ENCODE data around the gene PLAC9. TPM values are rescaled to one million over a fixed set of nuclear protein-coding genes. Genes with fewer than 3 reads are reported as not detected.

The PLAC9 gene
- total RNA-seq, 1 donor from 2014 or later: 0.82 TPM

DNA sequence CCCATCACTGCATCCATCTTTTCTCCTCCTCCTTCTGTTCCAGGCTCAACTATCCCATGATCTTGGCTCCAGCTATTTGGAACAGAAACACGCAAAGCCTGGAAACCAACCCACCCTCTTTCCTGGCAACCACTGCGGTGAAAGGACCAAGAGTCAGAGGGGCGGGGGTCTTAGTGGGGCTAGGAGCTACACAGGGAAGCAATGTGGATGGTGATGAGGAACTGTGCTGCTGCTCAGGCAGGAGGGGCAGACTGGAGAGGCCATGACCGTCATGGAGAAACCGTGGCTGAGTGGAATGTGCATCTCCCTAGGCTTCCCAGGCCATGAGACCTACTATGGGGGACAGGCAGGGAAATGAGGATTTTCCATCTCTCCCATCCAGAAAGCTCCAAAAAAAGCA lies 25.6 kb downstream of the PLAC9 start:
- DNase-seq (ENCODE audit: low spot score in 2 of 2) (no peak), FAIRE-seq (no peak)

DNA sequence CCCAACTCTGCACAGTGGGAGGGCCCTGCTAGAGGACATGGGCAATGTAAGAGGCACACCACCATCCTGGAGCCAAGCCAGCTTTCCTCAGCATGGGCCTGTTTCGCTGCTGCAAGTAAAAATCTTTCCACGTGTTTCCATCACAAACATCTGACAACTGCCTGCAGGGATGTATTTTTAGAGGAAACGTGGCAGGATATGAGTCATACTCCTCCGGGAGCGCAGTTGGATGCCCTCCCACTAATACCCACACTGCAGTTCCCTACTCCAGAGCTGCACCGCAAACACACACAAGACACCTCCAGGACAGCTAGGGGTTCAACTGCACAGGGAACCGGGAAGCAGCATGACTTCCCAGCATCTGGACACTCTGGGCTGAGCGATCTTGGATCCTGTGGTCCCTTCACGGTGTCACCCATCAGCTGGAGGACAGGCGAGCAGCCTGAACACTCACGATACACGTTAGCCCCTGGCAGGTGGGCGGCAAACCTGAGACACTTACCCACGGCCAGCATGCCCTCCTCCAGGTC lies 26.1 kb downstream of the PLAC9 start:
- DNase-seq (ENCODE audit: low spot score in 2 of 2) (peak in 1 of 2 donors; percentile 54), FAIRE-seq (no peak)

DNA sequence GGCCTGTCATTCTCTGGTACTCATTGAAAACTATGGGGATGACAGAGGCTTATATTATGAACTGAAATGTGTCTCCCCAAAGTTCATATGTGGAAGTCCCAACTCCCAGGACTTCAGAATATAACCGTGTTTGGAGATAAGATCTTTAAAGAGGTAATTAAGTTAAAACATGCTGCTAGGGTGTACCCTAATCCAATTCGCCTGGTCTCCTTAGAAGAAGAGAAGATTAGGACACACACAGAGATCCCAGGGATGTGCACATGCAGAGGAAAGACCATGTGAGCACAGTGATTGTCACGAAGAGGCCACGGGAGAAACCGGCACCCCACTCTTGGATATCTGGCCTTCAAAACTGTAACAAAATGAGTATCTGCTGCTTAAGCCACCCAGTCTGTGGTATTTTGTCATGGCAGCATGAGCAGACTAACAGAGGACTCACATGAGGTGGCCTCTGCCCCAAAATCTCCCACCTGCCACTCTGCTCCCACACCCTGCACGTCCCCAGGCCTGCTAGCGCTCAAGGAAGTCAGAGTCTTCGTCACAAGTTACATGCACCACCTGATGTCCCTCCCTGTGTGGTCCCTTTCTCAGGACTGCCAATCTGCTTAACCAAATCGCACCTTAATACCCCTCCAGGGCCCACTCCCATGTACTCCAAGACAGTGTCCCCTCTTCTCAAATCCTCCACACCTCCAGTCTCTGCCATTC lies 26.8 kb downstream of the PLAC9 start:
- no peak for DNase-seq (ENCODE audit: low spot score in 2 of 2)
- no peak for FAIRE-seq

DNA sequence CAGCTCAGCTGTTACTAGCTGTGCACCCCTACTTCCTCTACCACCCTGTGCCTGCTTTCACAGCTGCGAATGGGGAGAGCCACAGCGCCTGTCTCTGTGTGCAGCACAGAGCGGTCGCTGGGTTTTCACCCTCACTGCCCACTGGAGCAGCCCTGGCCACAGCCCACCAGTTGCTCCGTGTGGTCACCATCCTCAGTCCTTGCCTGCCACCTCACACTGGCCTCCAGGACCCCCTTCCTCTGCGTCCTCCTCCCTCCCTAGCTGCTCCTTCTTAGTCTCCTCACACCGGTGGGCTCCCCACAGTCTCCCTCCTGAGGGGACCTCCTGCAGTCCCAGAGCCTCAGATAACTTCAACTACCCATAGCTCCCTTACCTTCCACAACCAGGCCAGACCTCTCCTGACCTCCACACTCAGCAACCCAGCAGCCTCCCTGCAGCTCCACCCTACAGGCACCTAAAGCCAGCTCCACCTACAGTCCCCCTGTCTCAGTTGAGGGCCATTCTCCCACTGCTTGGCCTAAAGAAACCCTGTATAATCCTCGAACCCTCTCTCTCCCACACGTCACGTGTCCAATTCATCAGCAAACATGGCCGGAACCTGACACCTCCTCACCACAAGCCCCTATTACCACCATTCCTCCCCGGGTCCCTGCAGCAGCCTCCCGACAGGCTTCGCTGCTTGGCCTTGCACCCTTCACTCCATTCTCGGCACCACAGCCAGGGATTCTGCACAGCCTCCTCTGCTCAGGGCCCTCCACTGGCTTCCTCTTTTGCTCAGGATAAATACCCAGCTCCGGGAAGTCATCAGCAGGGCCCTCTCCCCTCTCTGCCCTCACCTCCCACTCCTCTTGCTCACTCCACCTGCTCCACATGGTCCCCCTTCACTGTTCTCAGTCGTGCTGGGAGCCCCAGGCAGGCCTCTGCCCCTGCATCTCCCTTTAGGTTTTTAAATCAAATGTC lies 28.1 kb downstream of the PLAC9 start:
- FAIRE-seq (no peak), DNase-seq (ENCODE audit: low spot score in 2 of 2) (no peak)

DNA sequence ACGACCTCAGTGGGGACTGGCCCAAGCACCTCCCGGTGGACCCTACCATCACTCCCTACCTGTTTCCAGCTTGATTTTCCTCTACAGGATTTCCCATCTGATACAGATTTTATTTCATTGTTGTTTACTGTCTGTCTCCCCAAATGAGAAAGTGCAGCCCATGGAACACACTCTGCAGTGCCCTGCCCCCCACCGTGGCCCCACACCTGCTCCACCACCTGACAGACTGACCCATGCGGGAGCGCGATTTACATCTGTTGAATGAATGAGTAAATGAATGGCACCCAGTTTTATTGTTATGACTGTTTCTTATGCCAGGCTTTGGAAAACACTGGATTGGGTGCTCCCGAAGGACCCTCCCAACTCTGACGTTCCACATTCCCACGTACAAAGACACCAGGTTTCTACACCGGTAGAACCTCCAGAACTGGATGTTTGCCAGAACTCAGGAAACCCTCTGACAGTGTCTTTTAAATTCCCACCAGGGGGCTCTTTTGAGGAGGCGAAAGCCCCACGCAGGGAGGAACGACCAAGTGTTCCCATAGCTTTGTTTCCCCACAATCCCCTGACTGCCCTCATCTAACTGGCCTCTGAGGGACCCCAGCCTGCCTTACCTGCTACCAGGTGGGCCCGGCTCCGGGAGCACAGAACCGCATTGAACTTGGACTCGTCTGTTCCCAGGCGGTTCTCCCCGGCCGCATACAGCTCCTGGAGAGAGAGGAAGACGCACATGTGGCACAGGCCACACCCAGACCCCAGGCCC lies 29.0 kb downstream of the PLAC9 start:
- no peak for FAIRE-seq
- DNase-seq (ENCODE audit: low spot score in 2 of 2): no peak

DNA sequence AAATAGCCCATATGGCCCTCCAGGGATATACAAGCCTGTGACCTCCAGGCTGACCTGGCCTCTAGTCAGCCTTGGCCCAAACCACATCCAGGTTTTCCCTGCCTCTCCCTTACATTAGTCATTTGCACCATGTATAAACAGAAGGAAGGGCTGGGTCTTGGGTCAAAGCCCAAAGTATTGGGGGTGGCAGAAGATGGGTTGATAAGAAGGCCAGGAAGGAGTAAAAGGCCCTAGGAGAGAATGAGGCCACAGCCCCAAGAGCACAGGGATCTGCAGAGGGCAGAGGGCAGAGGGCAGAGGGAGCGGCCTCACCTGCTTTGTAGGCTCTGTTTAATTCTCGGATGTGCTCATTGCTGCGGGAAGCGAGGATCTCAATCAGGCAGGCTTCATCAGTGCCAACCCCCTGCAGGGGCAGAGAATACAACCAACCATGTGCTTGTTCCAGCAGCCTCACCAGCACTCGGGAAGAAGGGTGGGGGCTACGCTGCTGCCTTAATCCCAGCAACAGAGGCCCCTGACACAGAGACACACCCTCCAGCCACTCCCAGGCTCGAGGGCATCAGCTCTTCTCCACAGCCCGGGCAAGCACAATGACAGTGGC lies 31.3 kb downstream of the PLAC9 start:
- FAIRE-seq: no peak
- no peak for DNase-seq (ENCODE audit: low spot score in 2 of 2)

DNA sequence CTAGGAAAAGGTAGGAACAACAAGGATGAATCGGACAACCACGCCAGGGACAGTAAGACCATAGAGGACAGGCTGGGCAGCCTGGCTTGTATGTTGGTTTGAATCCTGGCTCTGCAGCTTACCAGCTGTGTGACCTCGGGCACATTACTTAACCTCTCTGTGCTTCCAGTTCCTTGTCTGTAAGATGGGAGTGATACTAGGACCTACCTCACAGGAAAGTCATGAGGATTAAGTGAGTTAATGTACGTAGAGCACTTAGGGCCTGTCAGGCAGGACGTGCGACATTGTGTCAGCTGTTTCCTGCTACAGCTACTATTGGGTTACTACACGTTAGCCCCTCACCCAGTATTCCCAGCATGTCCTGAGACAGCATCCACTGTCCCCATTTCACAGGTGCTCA lies 32.1 kb downstream of the PLAC9 start:
- DNase-seq (ENCODE audit: low spot score in 2 of 2) (no peak), FAIRE-seq (no peak)

DNA sequence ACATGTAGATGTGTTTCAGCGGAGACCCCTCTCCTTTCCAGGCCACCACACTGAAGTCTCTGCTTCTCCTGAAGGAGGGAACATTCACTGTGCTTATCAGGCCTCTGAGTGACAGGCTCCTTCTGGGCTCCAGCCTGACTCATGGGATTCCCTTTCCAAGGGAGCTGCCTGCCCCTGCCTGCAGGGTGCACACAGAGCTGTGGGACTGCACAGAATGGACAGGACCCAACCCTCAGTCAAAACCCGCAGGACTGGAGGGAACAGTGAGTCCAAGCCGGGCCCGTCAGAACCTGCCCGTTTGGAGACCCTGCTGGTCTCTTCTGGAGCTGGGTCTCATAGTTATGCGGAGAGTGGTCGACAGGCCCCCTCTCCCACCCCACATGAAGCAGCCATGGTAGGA lies 32.6 kb downstream of the PLAC9 start:
- no peak for DNase-seq (ENCODE audit: low spot score in 2 of 2)
- FAIRE-seq: no peak

DNA sequence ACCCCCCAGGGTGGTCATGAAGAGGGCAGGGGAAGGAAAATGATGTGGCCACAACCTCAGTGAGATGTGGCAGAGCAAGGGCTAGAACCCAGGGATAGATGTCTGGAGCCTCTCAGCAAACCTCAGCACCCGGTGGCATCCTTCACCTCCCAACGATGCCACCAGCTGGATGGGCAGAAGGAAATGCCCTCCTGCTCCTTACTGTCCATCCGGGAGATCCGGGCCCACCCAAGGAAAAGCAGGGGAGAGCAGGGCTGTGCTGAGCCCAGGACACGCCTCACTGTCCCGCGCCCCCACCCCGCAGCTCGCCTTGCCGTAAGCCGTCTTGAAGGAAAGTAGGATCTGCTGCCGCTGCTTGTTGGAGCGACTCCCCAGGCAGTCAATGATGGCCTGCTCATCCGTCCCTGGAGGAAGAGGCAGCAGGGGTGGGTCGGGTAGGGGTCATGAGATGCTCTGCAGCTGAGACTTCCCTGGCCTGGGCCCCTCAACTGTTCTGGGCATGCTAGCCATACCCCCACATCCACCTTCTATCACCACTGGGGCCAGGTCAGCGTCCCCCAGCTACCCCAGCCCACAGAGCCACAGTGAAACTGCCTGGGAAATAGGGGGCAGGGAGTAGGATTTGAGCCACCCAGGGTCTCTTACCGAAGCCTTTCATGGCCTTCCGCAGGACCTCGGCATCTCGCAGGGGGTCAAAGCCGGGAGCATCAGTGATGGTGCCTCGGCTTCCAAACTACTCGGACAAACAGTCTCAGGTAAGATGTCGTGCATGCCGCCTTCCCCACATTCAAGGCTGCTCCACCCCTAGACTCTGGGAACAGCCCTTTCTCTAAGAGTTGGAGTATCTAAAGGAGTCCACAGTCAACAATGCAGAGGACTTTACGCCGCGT lies 34.3 kb downstream of the PLAC9 start:
- DNase-seq (ENCODE audit: low spot score in 2 of 2) (no peak), FAIRE-seq (no peak)

DNA sequence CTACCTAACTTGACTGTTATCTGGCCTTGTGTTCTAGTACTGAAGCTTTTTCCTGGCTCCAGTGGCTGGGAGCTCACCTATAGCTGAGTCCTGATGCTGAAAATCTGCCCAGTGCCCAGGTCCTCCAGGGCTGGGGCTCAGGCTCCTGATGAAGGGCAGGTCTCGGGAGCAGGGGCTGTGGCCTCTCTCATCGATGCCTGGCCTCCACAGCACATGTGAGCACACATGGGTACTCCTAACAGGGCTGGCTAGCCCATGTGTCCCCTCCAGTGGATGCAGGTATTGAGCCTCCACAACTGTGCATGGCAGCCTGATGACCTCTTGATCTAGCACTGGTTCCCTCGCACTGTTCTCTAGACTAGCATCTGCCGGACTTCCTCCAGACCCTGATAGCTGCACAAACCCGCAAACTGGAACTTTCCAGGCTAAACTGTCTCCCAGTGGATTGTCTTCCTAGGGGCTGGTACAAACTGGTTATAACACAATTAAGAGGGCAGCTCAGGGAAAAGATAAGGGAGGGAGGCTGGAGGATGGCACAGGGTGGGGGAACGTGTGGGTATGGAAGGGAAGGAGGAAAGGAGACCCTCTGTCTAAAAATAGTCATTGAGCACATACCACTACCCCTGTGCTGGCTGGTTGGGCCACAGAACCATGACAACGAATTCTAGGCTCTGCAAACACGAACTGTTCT lies 35.1 kb downstream of the PLAC9 start:
- DNase-seq (ENCODE audit: low spot score in 2 of 2): no peak
- FAIRE-seq: no peak

DNA sequence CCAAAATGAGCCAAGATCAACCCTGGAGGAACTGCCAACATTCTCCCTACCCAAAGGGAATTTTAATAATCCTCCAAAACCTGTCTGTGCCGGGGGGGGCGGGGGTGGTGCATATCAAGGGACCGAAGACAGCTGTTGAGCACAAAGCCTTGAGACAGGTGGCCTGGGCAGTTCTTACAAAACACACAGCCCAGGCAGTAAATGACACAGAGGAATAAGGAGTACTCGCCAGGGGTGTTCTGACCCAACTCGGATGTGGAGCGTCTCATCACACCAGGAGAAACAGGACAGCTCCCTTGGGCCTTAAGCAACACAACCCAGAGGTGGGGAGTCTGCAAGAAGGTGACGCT lies 35.6 kb downstream of the PLAC9 start:
- DNase-seq (ENCODE audit: low spot score in 2 of 2): no peak
- no peak for FAIRE-seq

DNA sequence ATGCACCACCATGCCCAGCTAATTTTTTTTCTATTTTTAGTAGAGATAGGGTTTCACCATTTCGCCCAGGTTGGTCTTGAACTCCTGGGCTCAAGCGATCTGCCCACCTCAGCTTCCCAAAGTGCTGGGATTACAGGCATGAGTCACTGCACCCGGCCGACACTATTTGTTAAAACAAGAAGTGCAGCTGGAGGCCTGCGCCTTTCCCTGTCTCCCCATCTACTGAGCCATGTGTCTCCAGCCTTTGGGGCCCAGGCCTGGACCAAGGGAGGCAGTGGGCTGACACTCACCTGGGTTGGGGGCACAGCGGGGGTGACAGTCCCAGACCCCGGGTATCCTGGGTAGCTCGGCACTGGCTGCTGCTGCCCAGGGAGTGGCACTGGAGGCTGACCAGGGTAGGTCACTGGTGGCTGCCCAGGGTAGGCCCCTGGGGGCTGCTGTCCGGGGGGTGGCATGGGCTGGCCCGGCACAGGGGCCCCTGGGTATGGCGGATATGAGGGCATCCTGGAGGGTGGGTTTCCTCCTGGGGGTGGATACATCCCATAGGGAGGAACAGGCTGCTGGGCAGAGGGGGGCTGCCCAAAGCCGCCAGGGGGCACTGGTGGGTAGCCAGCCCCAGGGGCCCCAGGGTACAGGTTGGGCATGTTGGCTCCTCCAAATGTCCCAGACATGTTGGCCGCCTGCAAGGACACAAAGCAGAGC lies 36.3 kb downstream of the PLAC9 start:
- no peak for DNase-seq (ENCODE audit: low spot score in 2 of 2)

DNA sequence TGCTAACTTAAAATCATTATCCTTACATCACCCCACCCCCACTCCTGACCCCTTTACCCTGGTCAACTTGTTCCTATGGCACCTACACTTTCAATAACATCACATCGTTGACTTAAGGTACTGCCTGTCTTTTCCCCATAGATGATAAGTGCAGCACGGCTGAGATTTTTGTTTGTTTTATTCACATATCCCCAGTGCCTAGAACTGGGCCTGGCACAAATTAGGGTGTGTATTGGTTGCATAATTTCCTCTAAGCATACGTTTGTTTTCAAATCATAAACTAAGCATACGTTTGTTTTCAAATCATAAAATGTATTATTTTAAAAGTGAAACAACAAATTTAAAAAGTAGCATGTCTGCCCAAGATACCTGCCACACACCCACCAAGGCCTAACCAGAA lies 37.5 kb downstream of the PLAC9 start:
- DNase-seq (ENCODE audit: low spot score in 2 of 2) (no peak), FAIRE-seq (no peak)

More for the DNA sequence above, 36.3 kb downstream of the PLAC9 start:
- FAIRE-seq: no peak

DNA sequence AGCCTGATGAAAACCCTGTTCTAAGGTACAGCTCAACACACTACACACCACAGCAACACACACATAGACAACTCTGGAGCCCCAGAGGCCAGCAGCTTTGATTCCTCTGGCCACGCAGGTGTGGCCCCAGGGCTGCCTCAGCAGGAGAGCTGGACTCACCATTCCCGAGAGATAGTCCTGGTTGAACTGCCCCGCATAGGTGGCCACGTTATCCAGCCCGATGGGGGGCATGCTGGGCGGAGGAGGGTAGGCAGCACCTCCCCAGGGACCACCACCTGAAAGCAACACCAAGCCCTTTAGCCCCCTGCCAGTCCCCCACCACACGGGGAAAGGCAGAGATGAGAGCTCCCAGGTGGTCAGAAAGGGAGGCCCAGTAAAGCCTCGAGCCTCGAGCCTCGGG lies 38.1 kb downstream of the PLAC9 start:
- FAIRE-seq (no peak), DNase-seq (ENCODE audit: low spot score in 2 of 2) (no peak)

DNA sequence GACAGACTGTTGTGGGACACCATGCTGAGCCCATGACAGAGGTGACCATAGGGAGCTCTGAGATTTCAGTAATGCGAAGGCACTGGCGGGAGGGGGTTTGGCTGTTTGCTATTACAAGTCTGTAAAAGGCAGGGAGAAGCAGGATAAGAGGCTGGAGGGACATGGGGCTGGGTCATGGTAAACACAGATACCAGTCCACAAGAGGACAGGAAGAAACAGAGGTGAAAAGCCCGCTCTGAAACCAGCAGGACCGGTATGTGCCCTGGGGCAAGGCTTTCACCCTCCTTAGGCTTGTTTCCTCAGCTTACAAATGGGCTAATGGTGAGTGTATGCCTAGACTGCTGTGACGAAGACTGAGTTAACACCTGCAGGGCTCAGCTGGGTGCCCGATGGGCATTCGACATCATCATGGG lies 38.7 kb downstream of the PLAC9 start:
- no peak for FAIRE-seq
- DNase-seq (ENCODE audit: low spot score in 2 of 2): no peak

DNA sequence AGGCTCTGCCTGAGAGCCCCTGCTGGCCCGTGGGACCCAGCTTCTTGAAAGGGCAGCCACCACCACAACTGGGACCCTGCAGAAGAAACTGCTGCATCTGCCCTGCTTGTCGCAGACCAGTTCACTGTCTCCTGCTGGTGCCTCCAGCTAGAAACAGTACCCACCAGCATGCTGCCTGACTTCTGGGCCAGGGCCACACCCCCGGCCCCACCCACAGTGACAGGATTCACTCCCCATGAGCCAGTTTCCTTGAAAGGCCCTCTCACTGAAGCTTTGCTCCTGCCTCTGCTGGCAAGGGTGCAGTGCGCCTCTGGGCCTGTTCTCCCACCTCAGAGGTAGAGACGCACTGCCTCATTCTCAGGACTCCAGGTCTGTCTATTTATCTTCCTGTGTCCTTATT lies 40.4 kb downstream of the PLAC9 start:
- DNase-seq (ENCODE audit: low spot score in 2 of 2): no peak
- no peak for FAIRE-seq

DNA sequence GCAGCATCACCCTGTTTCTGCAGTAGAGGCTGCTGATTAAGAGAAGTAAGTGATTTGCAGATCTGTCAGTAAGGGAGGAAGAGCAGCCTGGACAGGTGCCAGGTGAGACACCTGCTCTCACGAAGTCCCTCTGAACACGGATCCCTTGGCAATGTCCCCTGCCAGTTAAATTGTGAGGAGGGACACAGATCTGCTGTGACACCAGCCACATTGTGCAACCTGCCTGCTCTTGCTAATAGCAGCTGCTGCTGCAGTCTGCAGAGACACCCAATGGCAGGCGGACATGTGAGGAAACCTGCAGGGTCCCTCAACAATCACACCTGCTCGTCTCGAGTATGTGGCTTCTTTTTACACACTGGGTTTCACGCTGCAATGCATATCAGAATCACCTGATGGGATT lies 40.9 kb downstream of the PLAC9 start:
- DNase-seq (ENCODE audit: low spot score in 2 of 2) (no peak), FAIRE-seq (no peak)

Measured in frontal cortex (tissue), 4 donors.